Hematopoietic multipotent progenitor cell treated with erythropoietin and hydrocortisone succinate and interleukin-3 and kit ligand, for 15 days (in vitro differentiated cells): ENCODE results near the gene RBP4.

Experiments
- DNase-seq: peaks from one replicate; pipeline ENCODE4 v3.0.0-alpha.2; 2015; ENCODE audit warnings: low spot score

The RBP4 gene

DNA sequence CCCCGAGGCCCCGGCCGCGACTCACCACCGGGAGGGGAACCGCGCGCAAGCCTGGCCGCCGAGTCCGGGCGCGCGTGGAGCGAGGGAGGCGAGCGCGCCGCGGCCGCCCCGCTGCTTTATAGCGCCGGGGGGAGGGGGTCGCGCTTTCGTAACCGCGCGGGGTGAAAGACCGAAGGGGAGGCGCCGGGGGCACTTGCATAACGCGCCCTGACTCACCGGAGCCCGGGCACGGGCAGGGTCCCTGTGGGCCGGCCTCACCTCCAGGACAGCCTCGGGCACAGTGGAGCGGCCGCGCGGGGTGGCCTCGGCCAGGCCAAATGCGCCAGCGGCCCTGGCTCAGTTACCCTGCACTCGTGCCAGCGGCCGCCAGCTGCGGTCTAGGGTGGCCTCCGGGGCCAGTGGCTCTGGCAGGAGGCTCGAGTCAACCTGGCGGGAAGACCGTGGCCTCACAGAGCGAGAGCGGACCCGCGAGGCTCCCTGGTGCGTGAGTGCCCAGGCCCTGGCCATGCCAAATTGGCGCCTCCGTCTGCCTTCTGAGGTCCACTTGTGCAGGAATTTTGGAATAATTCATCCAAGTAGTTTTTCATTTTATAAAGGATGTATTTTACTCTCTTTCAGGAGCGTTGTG is at the start of gene RBP4:
Gene RBP4, minus strand, starts transcription at position 90 of the 628 bp plus-strand sequence. CDS start 207 bp downstream, outside the sequence.
- no peak for DNase-seq

DNA sequence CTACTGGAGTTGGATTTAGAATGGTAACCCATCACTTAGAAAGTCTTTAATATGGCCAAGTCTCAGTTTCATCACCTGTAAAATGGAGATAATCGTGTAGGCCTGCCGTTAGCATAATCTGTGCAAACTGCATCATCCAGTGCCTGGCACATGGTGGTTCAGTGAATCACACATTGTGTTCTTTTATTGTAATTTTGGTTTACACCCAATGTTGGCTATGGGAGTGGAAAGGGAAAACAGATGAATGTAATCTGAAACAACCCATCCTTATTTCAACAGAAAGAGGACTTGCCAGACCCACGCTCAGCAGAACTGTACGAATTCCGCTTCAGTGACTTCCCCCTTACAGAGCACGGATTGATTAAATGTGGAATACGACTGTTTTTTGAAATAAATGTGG is 38.8 kb upstream of the RBP4 start:
- no peak for DNase-seq

DNA sequence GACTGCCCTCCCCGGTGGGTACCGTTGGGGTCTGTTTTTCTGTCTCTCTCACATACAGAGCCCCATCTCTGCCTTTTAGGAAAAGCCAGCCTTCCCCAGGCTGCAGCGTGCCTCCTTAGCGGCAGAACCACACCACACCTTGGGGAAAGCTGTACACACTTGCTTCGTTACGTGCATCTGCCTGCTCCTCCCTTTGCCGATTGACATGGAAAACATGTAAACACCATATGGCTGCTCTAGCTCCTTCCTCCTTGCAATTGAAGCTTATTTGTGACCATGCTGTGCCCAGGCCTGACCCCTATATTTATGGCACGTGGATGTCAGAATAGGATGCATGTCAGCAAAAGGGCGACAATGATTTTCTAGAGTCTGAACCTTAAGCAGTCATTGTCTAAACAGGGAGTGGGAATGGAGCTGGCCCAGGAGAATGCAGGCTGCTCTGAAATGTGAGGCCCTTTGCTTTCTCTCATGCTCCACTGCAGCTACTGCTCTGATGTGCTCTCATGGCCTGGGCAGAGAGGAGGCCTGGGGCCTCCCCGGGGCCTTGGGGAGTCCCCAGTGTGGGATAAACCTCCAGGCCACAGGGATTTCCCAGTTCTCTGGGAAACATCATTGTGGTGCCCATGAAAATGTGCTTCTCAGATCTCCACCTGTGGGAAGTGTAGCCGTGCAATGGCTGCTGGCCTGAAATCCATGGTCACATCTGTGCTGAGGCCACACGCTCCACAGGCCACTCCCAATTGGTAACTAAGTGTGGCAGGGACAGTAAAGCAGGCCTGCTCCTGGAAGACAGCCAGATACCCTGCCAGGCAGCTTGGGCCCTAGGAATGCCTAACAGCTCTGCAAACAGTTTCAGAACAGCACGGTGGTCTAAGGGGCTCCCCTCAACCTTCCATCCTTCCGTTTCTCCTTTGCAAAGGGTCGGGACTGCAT is 29.9 kb upstream of the RBP4 start:
- DNase-seq = no peak

DNA sequence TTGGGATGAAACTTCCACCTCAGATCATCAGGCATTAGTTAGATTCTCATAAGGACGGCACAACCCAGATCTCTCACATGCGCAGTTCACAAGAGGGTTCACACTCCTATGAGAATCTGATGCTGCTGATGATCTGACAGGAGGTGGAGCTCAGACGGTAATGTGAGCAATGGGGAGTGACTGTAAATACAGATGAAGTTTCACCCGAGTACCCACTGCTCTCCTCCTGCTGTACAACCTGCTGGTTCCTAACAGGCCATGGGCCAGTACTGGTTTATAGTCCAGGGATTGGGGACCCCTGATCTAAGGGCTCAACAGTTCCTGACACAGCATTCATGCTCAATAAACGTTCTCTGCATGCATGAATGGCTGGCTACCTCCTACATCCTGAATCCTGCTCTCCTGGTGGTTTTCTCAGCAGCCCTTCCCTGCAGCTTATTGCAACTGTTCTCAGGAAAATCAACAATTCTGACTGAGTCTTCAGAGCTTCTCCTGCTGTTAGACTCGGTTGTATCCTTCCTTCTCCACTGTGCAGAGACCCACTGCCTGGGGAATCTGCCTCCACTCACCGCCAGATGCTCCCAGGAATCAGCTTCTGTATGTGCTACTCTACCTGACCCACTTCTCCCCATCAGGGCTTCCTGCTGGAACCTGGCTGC is 28.7 kb upstream of the RBP4 start:
- DNase-seq = no peak

DNA sequence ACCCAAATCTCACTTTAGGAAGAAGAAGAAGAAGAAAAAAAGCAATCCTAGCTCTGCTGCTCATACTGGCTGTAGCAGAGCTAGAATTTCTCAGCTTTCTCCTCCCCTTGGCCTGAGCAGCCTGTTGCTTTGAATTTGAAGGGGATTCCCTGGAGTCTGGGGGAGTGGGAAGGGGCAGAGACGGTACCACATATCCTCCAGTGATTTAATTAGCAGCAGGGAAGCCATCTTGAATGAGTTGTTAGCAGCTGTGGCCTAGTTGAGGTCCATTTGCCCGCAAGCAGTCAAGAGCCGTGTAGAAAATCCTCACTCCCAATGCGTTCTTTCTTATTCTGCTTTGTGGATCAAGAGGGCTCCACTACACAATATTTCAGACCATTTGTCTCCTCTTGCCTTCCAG is 27.8 kb upstream of the RBP4 start:
- no peak for DNase-seq

GRCh38 chr10:93622942-93623341 is 21.9 kb upstream of the RBP4 start:
- no peak for DNase-seq

DNA sequence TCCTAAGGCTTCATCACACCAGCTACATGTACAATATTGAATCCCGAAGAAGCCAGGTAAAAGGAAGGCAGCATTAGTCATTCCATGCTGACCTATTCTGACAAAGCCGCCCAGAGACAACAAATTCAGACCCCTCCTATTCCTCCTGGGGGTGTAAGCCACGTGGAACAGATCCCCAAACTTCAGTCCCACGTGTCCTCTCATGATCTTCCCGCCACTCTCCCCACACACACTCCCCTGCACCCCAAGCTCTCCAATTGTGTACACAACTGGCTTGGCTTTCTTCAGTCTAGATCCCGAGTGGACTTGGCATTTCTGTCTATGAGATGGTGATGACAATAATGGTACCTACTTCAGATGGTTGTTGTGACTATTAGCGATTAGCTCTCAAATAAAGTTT is 19.9 kb upstream of the RBP4 start:
- DNase-seq = no peak

DNA sequence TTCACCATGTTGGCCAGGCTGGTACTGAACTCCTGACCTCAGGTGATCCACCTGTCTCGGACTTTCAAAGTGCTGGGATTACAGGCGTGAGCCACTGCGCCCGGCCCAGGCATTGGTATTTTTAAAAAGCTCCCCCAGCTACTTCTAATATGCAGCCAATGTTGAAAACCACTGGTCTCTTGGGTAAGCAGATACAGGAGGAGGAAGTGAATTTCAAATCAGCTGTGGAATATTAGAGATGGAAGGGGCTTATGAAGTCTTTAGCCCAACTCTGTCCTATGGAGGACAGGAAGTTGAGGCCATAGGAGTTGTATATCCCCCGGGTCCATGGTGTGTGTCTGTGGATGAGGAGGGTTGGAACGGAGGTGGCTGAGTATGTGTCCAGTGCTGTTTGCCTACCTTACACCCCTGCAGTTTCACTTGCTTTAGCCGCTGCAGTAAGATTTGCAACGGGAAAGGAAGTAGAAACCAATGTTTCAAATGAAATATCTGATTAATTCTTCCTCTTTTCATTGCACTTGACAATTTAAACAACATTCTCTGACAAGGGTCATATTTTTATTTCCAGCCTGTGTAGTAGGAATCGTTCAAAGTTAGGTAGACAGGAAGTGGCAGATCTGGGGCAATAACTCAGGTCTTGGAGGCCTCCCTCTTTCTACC is 14.7 kb upstream of the RBP4 start:
- no peak for DNase-seq

DNA sequence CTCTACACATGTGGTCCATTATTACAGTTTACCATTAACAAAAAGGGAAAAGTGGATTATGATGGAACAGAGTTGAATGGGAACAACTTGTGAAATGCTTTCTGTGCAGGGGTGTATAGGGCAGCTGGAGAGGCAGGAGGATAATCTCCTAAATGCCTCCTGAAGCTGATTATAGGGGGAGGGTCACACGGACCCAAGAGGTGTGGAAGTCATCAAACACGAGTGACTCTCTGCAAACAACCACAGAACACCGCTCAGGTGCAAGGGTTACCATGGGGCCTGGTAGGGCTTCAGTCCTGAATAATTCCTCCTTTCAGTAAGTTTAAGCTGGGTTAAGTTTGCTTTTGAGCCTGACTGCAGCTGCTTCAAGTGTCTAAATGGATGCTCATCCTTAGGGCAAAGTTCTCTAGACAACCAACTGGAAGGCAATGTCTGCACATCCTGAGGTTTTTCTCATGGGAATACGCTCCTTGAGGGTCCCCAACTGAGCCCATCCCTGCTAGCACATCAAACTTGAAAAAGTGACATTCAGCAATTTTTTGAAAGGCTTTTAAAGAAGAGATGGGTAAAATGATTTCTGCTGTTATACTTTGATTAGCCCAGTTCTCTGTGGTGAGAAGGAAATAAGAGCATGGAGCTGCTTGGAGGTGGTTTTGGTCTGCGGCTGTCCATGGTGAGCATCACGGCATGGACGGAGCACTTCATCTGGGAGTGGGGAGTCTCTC is 13.2 kb upstream of the RBP4 start:
- no peak for DNase-seq

DNA sequence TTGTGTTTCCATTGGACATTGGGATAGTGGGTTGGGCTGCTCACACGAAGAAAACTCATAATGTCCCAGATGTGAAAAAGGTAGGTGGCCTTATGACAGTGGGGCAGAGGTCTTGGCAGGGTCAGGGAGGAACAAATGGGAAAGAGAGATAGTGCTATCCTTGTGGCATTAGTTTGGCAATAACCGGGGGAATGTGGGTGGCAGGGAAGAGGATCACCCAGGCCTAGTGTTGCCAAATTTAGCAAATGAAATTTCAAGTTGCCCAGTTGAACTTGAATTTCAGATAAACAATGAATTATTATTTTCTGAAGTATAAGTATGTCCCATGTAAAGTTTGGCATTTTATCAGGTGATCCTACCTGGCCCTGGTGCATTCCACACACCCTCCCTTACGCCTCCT is 12.1 kb upstream of the RBP4 start:
- no peak for DNase-seq

GRCh38 chr10:93612311-93612710 is 11.3 kb upstream of the RBP4 start, which contains the start of gene PDE6C:
TSS of gene PDE6C (plus strand) at chr10:93612537. CDS start at chr10:93612726, 189 bp downstream.
- DNase-seq = no peak

- DNase-seq = no peak
Observed at GRCh38 chr10:93608421-93608820, 7.4 kb upstream of the RBP4 start.

- no peak for DNase-seq
Observed at GRCh38 chr10:93604146-93604545, 3.1 kb upstream of the RBP4 start.

DNA sequence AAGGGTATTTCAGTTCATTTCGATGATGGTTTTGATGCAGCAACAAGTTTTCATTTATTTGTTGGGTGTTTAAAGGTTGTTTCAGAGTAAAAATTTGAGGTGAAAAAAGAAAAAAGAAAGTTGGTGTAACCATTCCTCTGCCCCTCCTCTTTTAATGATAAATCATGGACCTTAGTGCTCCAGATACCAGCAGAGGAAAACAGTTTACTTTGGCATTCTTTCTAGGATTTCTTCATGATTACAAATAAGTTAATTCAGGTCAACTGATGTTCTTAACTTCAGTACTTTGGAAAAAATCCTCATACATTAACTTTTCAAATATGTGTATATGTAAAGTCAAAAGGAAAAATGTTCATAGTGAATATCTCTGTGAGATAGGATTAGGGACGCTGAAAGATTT is 2.0 kb upstream of the RBP4 start:
- DNase-seq = no peak

DNA sequence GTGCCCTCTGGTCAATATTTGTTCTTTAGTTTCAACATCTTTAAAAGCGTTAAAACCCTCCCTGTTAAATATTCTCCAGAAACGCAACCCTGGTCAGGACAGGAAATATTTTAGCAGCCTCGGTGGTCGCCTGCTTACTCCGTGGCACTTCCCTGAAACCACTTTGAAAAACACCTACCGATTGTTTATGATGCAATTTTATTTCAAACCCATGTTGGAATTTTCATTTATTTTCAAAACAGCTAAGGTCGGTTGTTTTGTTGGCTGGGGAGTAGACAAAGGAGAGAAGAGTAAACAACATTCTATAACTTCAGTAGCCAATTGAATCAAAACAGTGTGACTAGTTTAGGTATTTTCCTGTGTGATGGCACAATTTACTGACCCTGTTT is 733 bp upstream of the RBP4 start:
- DNase-seq = no peak

GRCh38 chr10:93600446-93601145 is 439 bp downstream of the RBP4 start:
- DNase-seq = no peak

GRCh38 chr10:93599778-93600177 is 1.3 kb downstream of the RBP4 start:
- no peak for DNase-seq

DNA sequence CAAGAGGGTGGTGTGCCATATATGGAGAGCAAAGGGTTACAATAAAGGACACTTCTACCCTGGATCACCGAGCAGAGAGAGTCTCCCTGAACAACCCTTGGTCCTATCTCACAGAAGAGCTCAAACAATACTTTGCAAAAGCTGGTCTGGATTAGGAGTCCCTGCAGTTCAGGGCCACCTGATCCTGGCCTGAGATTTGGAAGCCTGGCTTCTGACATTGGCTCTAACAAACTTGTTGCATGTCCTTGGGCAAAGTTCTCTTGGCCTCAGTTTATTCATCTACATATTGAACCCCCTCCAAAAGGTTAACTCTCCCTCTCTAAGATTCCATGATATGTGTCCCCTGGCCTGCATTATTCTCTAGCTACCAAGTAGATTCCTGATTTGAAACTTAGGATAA is 1.7 kb downstream of the RBP4 start:
- DNase-seq = no peak

DNA sequence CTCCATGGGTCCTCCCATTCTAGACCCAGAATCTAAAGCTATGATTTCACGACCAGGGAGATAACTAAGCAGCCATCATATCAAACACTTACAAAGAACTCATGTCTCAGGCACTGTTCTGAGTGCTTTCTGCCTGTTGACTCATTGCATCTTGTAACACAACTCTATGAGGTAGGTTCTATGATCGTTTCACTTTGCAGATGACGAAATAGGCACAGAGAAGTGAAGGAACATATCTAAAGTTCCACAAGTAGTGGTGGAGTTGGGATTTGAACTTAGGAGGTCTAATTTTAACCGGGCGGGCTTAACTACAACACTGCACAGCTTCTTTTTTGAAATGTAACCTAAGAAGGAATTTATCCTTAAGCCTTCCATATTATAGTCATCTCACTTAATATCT is 2.9 kb downstream of the RBP4 start:
- no peak for DNase-seq

- no peak for DNase-seq
Observed at GRCh38 chr10:93597075-93597599, 3.9 kb downstream of the RBP4 start.

DNA sequence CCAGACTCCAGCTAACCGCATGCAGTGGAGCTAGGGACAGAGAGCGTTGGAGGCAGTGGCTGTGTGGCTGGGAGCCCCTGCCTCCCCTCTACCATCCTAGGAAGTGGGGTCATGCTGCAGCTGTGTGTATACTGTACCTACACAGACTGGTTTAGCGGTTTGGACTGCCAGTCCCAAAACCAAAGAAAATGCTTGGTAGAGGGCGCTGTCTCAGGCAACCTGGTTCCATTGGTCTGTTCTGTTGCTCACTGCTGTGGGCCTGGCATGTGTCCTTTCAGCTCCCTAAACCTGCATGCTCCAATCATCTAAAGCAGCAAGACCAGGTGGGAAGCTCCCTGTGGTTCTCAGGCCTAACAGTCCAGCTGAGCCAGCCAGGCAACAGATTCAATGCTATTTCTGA is 4.5 kb downstream of the RBP4 start:
- no peak for DNase-seq
